ENCODE measurements around the gene GNB2.

DNA sequence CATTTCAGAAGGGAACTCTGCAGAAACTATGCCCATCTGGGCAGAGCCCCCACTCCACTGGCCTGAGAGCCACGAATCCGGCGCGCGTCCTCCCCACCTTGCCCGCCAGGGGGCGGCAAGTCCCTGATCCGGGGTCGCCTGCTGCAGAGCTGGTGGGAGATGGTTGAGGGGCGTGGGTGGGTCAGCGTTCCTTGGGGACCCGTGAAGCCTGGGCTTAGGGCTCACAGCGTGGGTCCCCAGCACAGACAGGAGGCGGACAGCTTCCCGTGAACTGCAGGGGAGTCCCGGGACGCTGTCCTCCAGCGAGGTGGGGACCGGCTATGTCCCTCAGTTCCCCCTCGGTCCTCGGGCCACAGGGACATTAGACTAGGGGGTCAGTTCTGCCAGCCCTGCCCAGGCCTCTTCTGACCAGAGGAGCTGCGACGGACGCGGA lies 31.8 kb downstream of the GNB2 start:
- TF ChIP-seq POLR2AphosphoS5 (IDR thresholded peaks at IDR 0.05; ENCODE audit: low read depth, low read length): no peak; the same call in 1 of the 2 replicates
- TF ChIP-seq POLR2A (IDR thresholded peaks at IDR 0.05; ENCODE audit: low read depth, low read length): no peak; the same call in 1 of the 2 replicates
